HepG2 (cell line): ENCODE data around the gene ITIH3. TPM values are rescaled to one million over a fixed set of nuclear protein-coding genes. Genes with fewer than 3 reads are reported as not detected.

ENCODE experiments used
- ADNP ChIP-seq: sonication (generic); formaldehyde crosslinking; IDR thresholded peaks from 2 replicates; pipeline ENCODE4 v1.4.0; 2020; ENCODE audit warnings: missing genetic modification reagents
- AKAP8 ChIP-seq: sonication (generic); formaldehyde crosslinking; IDR thresholded peaks from 2 replicates; pipeline ENCODE4 v1.5.1; 2020; ENCODE audit warnings: mild to moderate bottlenecking, missing genetic modification reagents
- DMTF1 ChIP-seq: sonication (generic); formaldehyde crosslinking; IDR thresholded peaks from 2 replicates; pipeline ENCODE4 v1.4.0; 2020; ENCODE audit warnings: mild to moderate bottlenecking, missing genetic modification reagents
- DNMT3B ChIP-seq: conservative IDR thresholded peaks from 2 replicates; pipeline ENCODE4 v1.6.1; 2016; ENCODE audit warnings: missing biosample characterization, control low read depth
- FIP1L1 ChIP-seq: fragments of 200-400 bp; formaldehyde crosslinking; IDR thresholded peaks from 2 replicates; pipeline ENCODE4 v1.6.1; 2018; ENCODE audit warnings: low read depth, mild to moderate bottlenecking, low read length, moderate library complexity, borderline replicate concordance; ENCODE audit not compliant: insufficient read depth
- GPN1 ChIP-seq: sonication (generic); formaldehyde crosslinking; IDR thresholded peaks from 2 replicates; pipeline ENCODE4 v1.5.1; 2020; ENCODE audit warnings: missing genetic modification reagents, borderline replicate concordance
- MTA3 ChIP-seq: sonication (generic); formaldehyde crosslinking; IDR thresholded peaks from 2 replicates; pipeline ENCODE4 v1.4.0; 2020; ENCODE audit warnings: missing genetic modification reagents
- PATZ1 ChIP-seq: sonication (generic); formaldehyde crosslinking; IDR thresholded peaks from 2 replicates; pipeline ENCODE4 v1.4.0; 2020; ENCODE audit warnings: missing genetic modification reagents
- REST ChIP-seq, 2 experiments: IDR thresholded peaks; 2 replicates each; pipeline ENCODE4 v1.6.1; 2011 to 2012; ENCODE audit warnings: low read length in 2 of 2, borderline replicate concordance in 1 of 2, low read depth in 1 of 2, mild to moderate bottlenecking in 1 of 2, moderate library complexity in 1 of 2
- RORA ChIP-seq: sonication (generic); formaldehyde crosslinking; IDR thresholded peaks from 2 replicates; pipeline ENCODE4 v1.5.0; 2020; ENCODE audit warnings: mild to moderate bottlenecking, missing genetic modification reagents, moderate library complexity
- SMARCC2 ChIP-seq: fragments of 450-650 bp; IDR thresholded peaks from 2 replicates; pipeline ENCODE4 v1.6.1; 2017; ENCODE audit warnings: antibody characterized with exemption, mild to moderate bottlenecking
- SNAPC4 ChIP-seq: sonication (generic); formaldehyde crosslinking; IDR thresholded peaks from 2 replicates; pipeline ENCODE4 v1.4.0; 2020; ENCODE audit warnings: mild to moderate bottlenecking, missing genetic modification reagents
- SOX5 ChIP-seq: IDR thresholded peaks from 2 replicates; pipeline ENCODE4 v1.6.1; 2016; ENCODE audit warnings: borderline replicate concordance
- ZBTB38 ChIP-seq: sonication (generic); formaldehyde crosslinking; IDR thresholded peaks from 2 replicates; pipeline ENCODE4 v1.5.1; 2020; ENCODE audit warnings: mild to moderate bottlenecking, missing genetic modification reagents
- polyA plus RNA-seq, 8 experiments: library from polyadenylated mRNA; depleted of rRNA in 3 of 8; stranded (reverse) in 7 of 8; unstranded in 1 of 8; fragments of >200 nt; fragmentation: Illumina TruSeq in 4 of 8; extraction: Trizol in 4 of 8; gene quantifications; 2 replicates each; pipeline versions ENCODE4 v1.2.1 to v1.2.3, GENCODE V29; 2011 to 2016; ENCODE audit warnings: low read depth in 4 of 8, missing spikeins in 1 of 8, mixed read lengths in 1 of 8; ENCODE audit not compliant: insufficient read depth in 1 of 8
- total RNA-seq, 5 experiments: library from RNA; depleted of rRNA; stranded (reverse); fragments of >200 nt; fragmentation: Illumina TruSeq; extraction: Trizol; gene quantifications; 2 replicates each; pipeline ENCODE4 v1.2.3, GENCODE V29; 2016; ENCODE audit warnings: low read depth in 1 of 5

The ITIH3 gene
- total and polyA plus RNA-seq, 2 of the 13 experiments (the other 11 are each of a cell fraction or from before 2014, with no cell fraction given) = 105 to 632 TPM

- no peak for TF ChIP-seq REST (IDR thresholded peaks at IDR 0.05; ENCODE audit: borderline replicate concordance in 1 of 2, low read depth in 1 of 2, low read length in 2 of 2)
- TF ChIP-seq ZBTB38 (CRISPR knock-in tag) = no peak
- TF ChIP-seq MTA3 (CRISPR knock-in tag) = no peak
- TF ChIP-seq SMARCC2 = no peak
- TF ChIP-seq ADNP (CRISPR knock-in tag) = no peak
- TF ChIP-seq DNMT3B = no peak; the same call in 1 of the 2 replicates
- TF ChIP-seq DMTF1 = no peak
- no peak for TF ChIP-seq PATZ1
- no peak for TF ChIP-seq SNAPC4
- no peak for TF ChIP-seq AKAP8 (CRISPR knock-in tag)
- peak; percentile 25; the same call in 1 of the 2 replicates for TF ChIP-seq SOX5
- no peak for TF ChIP-seq GPN1
- TF ChIP-seq RORA (CRISPR knock-in tag) = no peak
- no peak for TF ChIP-seq FIP1L1
Observed at GRCh38 chr3:52793702-52794611, 639 bp upstream of the ITIH3 start (continued).
